WTC11 (cell line): ENCODE measurements around the gene ATP2B2. TPM values are rescaled to one million over a fixed set of nuclear protein-coding genes. Genes with fewer than 3 reads are reported as not detected.

Experiments used
- ATAC-seq: fragments of 200-7000 bp; cut with Tn5 transposase; 2 replicates; pipeline ENCODE4 v1.10.0; 2021; ENCODE audit warnings: mild to moderate bottlenecking, moderate library complexity
- CTCF ChIA-PET: fragments of 300-600 bp; sonication (Branson Sonifier 250); formaldehyde crosslinking; loops from one replicate; lab custom pipeline; 2021; ENCODE audit warnings: antibody characterized with exemption; lab: Charles Lee
- POLR2A ChIA-PET: fragments of 350-600 bp; sonication (Branson Sonifier 250); formaldehyde crosslinking; loops from one replicate; lab custom pipeline; 2021; ENCODE audit warnings: antibody characterized with exemption; lab: Charles Lee
- DNase-seq: peaks from one replicate; pipeline ENCODE4 v3.0.0; 2021; ENCODE audit warnings: low spot score
- H3K27ac Mint-ChIP-seq: 2 replicates; pipeline ENCODE4 v1.8.0; 2021; ENCODE audit warnings: mixed read lengths
- H3K27me3 Mint-ChIP-seq: 2 replicates; pipeline ENCODE4 v1.8.0; 2021; ENCODE audit warnings: low read depth, mild to moderate bottlenecking, moderate library complexity, mixed read lengths
- H3K36me3 Mint-ChIP-seq: 2 replicates; pipeline ENCODE4 v1.8.0; 2021; ENCODE audit warnings: mixed read lengths
- H3K4me1 Mint-ChIP-seq: 2 replicates; pipeline ENCODE4 v1.8.0; 2022; ENCODE audit warnings: mixed read lengths
- H3K4me3 Mint-ChIP-seq: 2 replicates; pipeline ENCODE4 v1.8.0; 2021; ENCODE audit warnings: mild to moderate bottlenecking, moderate library complexity, mixed read lengths
- H3K9me3 Mint-ChIP-seq: 2 replicates; pipeline ENCODE4 v1.8.0; 2021; ENCODE audit warnings: mixed read lengths
- AFF4 ChIP-seq: sonication (generic); formaldehyde crosslinking; IDR thresholded peaks from 2 replicates; pipeline ENCODE4 v1.8.1; 2023; ENCODE audit warnings: mild to moderate bottlenecking, missing genetic modification reagents, borderline replicate concordance
- AR ChIP-seq: fragments of 250-450 bp; sonication (Bioruptor Pico); IDR thresholded peaks from 2 replicates; pipeline ENCODE4 v1.9.0; 2021; ENCODE audit warnings: mild to moderate bottlenecking
- ATF1 ChIP-seq: sonication (generic); formaldehyde crosslinking; IDR thresholded peaks from 2 replicates; pipeline ENCODE4 v1.8.1; 2023; ENCODE audit warnings: mild to moderate bottlenecking, moderate library complexity, missing genetic modification reagents
- ATF2 ChIP-seq: sonication (generic); formaldehyde crosslinking; IDR thresholded peaks from 2 replicates; pipeline ENCODE4 v1.8.1; 2022; ENCODE audit warnings: low read depth, missing genetic modification reagents, borderline replicate concordance
- E2F1 ChIP-seq: sonication (generic); formaldehyde crosslinking; IDR thresholded peaks from 2 replicates; pipeline ENCODE4 v1.8.0; 2022; ENCODE audit warnings: mild to moderate bottlenecking, missing genetic modification reagents
- ELF4 ChIP-seq: sonication (generic); formaldehyde crosslinking; IDR thresholded peaks from 2 replicates; pipeline ENCODE4 v1.8.1; 2022; ENCODE audit warnings: low read depth, mild to moderate bottlenecking, moderate library complexity, missing genetic modification reagents
- ESRRA ChIP-seq: sonication (generic); formaldehyde crosslinking; IDR thresholded peaks from 2 replicates; pipeline ENCODE4 v1.8.1; 2022; ENCODE audit warnings: mild to moderate bottlenecking, missing genetic modification reagents, borderline replicate concordance
- HMGA2 ChIP-seq: fragments of 250-450 bp; sonication (Bioruptor Pico); IDR thresholded peaks from 2 replicates; pipeline ENCODE4 v1.4.0; 2021; ENCODE audit warnings: mild to moderate bottlenecking, moderate library complexity
- JUN ChIP-seq: sonication (generic); formaldehyde crosslinking; IDR thresholded peaks from 2 replicates; pipeline ENCODE4 v1.8.0; 2023; ENCODE audit warnings: mild to moderate bottlenecking, missing genetic modification reagents
- TP53 ChIP-seq: sonication (generic); formaldehyde crosslinking; IDR thresholded peaks from 2 replicates; pipeline ENCODE4 v1.8.1; 2023; ENCODE audit warnings: mild to moderate bottlenecking, missing genetic modification reagents
- USF1 ChIP-seq: sonication (generic); formaldehyde crosslinking; IDR thresholded peaks from 2 replicates; pipeline ENCODE4 v1.8.0; 2022; ENCODE audit warnings: mild to moderate bottlenecking, missing genetic modification reagents
- ZNF416 ChIP-seq: fragments of 250-450 bp; sonication (Bioruptor Pico); IDR thresholded peaks from 2 replicates; pipeline ENCODE4 v1.9.0; 2021; ENCODE audit warnings: mild to moderate bottlenecking, inconsistent platforms
- ZNF425 ChIP-seq: fragments of 250-450 bp; sonication (Bioruptor Pico); conservative IDR thresholded peaks from 2 replicates; pipeline ENCODE4 v1.9.0; 2021; ENCODE audit warnings: mild to moderate bottlenecking
- ZNF671 ChIP-seq: fragments of 250-450 bp; sonication (Bioruptor Pico); IDR thresholded peaks from 2 replicates; pipeline ENCODE4 v1.8.0; 2021; ENCODE audit warnings: mild to moderate bottlenecking
- total RNA-seq: library from RNA; stranded (reverse); gene quantifications from 3 replicates; pipeline ENCODE4 v1.2.3, GENCODE V29; 2021

ATP2B2 gene
- total RNA-seq, 1 experiment from 2014 or later: 0.48 TPM

GRCh38 chr3:10400050-10400748, 105.2 kb downstream of the ATP2B2 start (continued):
- TF ChIP-seq E2F1 (CRISPR knock-in tag) (no peak), USF1 (CRISPR knock-in tag) (no peak)

GRCh38 chr3:10399634-10400033, 105.8 kb downstream of the ATP2B2 start:
- Mint-ChIP-seq H3K9me3 (no peaks in the 10 kb centered on the region), H3K36me3 (no peaks in the 10 kb centered on the region), H3K27ac (no peak overlapping the region), H3K27me3 (peaks cover 5% of the 10 kb centered on the region), H3K4me1 (peaks cover 24% of the 10 kb centered on the region), H3K4me3 (no peak overlapping the region)
- ATAC-seq: no peak
- no peak for TF ChIP-seq ZNF416
- no peak for TF ChIP-seq JUN
- TF ChIP-seq ZNF425 (CRISPR knock-in tag): no peak
- TF ChIP-seq HMGA2 (CRISPR knock-in tag): no peak
- TF ChIP-seq AFF4: no peak
- TF ChIP-seq ATF2 (CRISPR knock-in tag): no peak
- no peak for TF ChIP-seq TP53 (CRISPR knock-in tag)
- TF ChIP-seq ELF4 (CRISPR knock-in tag): no peak
- TF ChIP-seq ESRRA (CRISPR knock-in tag): no peak
- TF ChIP-seq AR (CRISPR knock-in tag): no peak
- TF ChIP-seq ATF1: no peak
- TF ChIP-seq ZNF671 (CRISPR knock-in tag): no peak
- POLR2A ChIA-PET: no interaction called here
- no peak for DNase-seq
- CTCF ChIA-PET: interaction anchor here (0.6 kb wide), 1 partner anchor 33 kb away, joined by 3 read pairs; no protein-coding TSS in a partner anchor
